Ovary (tissue), 9 donors: ENCODE measurements around the gene HOXA11. TPM values are rescaled to one million over a fixed set of nuclear protein-coding genes. Genes with fewer than 3 reads are reported as not detected.

ENCODE experiments used
- DNase-seq, 5 donors: peaks; one replicate each; pipeline ENCODE4 v3.0.0-alpha.2; 2019 to 2020
- H3K27ac ChIP-seq, 2 donors: fragments of 200-600 bp; one replicate each; pipeline versions ENCODE4 v1.5.1 to v1.8.0; 2019 to 2022
- H3K27me3 ChIP-seq: fragments of 200-600 bp; one replicate; pipeline ENCODE4 v1.8.0; 2022
- H3K36me3 ChIP-seq: fragments of 200-600 bp; sonication (generic); one replicate; pipeline ENCODE4 v1.5.1; 2019
- H3K4me1 ChIP-seq: one replicate; pipeline ENCODE4 v1.8.1; 2013; ENCODE audit warnings: mild to moderate bottlenecking, moderate library complexity; ENCODE audit not compliant: insufficient read depth
- H3K4me3 ChIP-seq: fragments of 200-600 bp; sonication (generic); one replicate; pipeline ENCODE4 v1.5.1; 2017
- H3K9me3 ChIP-seq, 2 donors: fragments of 200-600 bp in 1 of 2; sonication (generic) in 1 of 2; one replicate each; pipeline versions ENCODE4 v1.5.1 to v1.8.1; 2013 to 2019; ENCODE audit warnings: mild to moderate bottlenecking in 1 of 2, moderate library complexity in 1 of 2
- CTCF ChIP-seq, 3 donors: fragments of 450-650 bp in 2 of 3; fragments of 200-600 bp in 1 of 3; IDR thresholded peaks; one replicate each; pipeline versions ENCODE4 v1.5.1 to v1.8.0; 2016 to 2022; ENCODE audit warnings: antibody characterized with exemption in 3 of 3, mild to moderate bottlenecking in 1 of 3
- EP300 ChIP-seq: sonication (generic); formaldehyde crosslinking; IDR thresholded peaks from one replicate; pipeline ENCODE4 v1.6.1; 2017; ENCODE audit warnings: antibody characterized with exemption
- POLR2A ChIP-seq: fragments of 450-650 bp; IDR thresholded peaks from one replicate; pipeline ENCODE4 v1.6.1; 2017; ENCODE audit warnings: antibody characterized with exemption, mild to moderate bottlenecking, moderate library complexity
- WGBS, 3 donors: extraction: QIAGEN DNeasy Blood & Tissue Kit in 1 of 3; methylation state at CpG; one replicate each; pipeline versions ENCODE4 v1.1.5 to v1.1.7; 2013 to 2017; 5-methylcytosine and 5-hydroxymethylcytosine counted together
- intact Hi-C, 4 donors: fragments of 100-400 bp; cut with DNase I; formaldehyde crosslinking; loops; one replicate each; pipeline versions ENCODE4 v1.11.0 to v1.15.1; 2022 to 2023
- polyA plus RNA-seq, 2 donors: library from polyadenylated mRNA; stranded (reverse); fragments of 200-250 nt in 1 of 2; fragments of 350-450 nt in 1 of 2; fragmentation: Illumina TruSeq in 1 of 2; extraction: RNeasy Lipid Tissue Mini Kit (QIAGEN cat#74804) in 1 of 2; gene quantifications; one replicate each; pipeline ENCODE4 v1.2.3, GENCODE V29; 2013 to 2014
- total RNA-seq, 7 donors: library from RNA; depleted of rRNA in 2 of 7; stranded (reverse); fragments of >200 nt in 2 of 7; fragmentation: NEBNext Ultra II Directional in 3 of 7; extraction: Animal tissue kit (Norgen Biotek cat#: 25700) in 3 of 7; gene quantifications; one replicate each; pipeline versions ENCODE4 v1.1.0 to v1.2.4, GENCODE V29; 2016 to 2023
- donor health status: DM: no; HTN: no; CAD: no; lungs with moderate emphysema.
- donor health status: DM: no; HTN: no; CAD: no.
- donor health status: Bipolar disorder and iron deficiency.
- donor health status: DM: yes; HTN: yes; CAD: no.
- donor health status: DM: no; HTN: no; CAD: no.
- donor health status: DM: yes; HTN: yes; CAD: no.

HOXA11 gene
- total and polyA plus RNA-seq, 9 donors = 0.11 to 2.0 (median 0.91) TPM; not detected in 3

- Histone ChIP-seq H3K9me3 (peaks cover 0 to 10% of the 10 kb centered on the region in 2 donors), H3K4me3 (peak overlapping the region; percentile 74), H3K27me3 (no peaks in the 10 kb centered on the region), H3K36me3 (no peaks in the 10 kb centered on the region), H3K4me1 (peaks cover 5% of the 10 kb centered on the region), H3K27ac (no peak overlapping the region)
- 27 to 41% (median 33%) methylated on average over 25 to 28 of the region's 28 CpGs for WGBS, 3 donors
- intact Hi-C loops = no loop called here
- DNase-seq = peak in 2 of 5 donors; percentile 7 to 27
- TF ChIP-seq CTCF (IDR thresholded peaks at IDR 0.05) (no peak), EP300 (no peak), POLR2A (no peak)
Measured at GRCh38 chr7:27148031-27148755, 36.8 kb downstream of the HOXA11 start.

GRCh38 chr7:27147199-27148030 lies 37.6 kb downstream of the HOXA11 start, which contains the start of gene HOXA6:
Gene HOXA6, minus strand, starts transcription at chr7:27147774. Its CDS starts 25 bp downstream, at chr7:27147749.
- Histone ChIP-seq H3K9me3 (peaks cover 0 to 10% of the 10 kb centered on the region in 2 donors), H3K4me3 (peak within 1 kb of the TSS; percentile 74), H3K4me1 (peaks cover 5% of the 10 kb centered on the region), H3K27ac (no peak within 1 kb of the TSS), H3K36me3 (no peaks in the 10 kb centered on the region), H3K27me3 (no peaks in the 10 kb centered on the region)
- TF ChIP-seq EP300 (no peak), CTCF (IDR thresholded peaks at IDR 0.05) (no peak), POLR2A (no peak)
- DNase-seq = peak in 3 of 5 donors; percentile 9 to 45 (median 35)
- WGBS, 3 donors = 10 to 14% (median 13%) methylated on average over 43 to 63 of the region's 63 CpGs
- intact Hi-C loops = no loop called here

- no peaks in the 10 kb centered on the region for H3K27me3 ChIP-seq
- 70 to 72% (median 71%) methylated on average over 5 of the region's 5 CpGs for WGBS, 3 donors
- peaks cover 0 to 7% of the 10 kb centered on the region in 2 donors for H3K9me3 ChIP-seq
- TF ChIP-seq POLR2A (no peak), CTCF (IDR thresholded peaks at IDR 0.05) (no peak), EP300 (no peak)
- no peak overlapping the region for H3K27ac ChIP-seq
- intact Hi-C loops = no loop called here
- no peaks in the 10 kb centered on the region for H3K36me3 ChIP-seq
- H3K4me1 ChIP-seq = peaks cover 5% of the 10 kb centered on the region
- no peak overlapping the region for H3K4me3 ChIP-seq
- DNase-seq = no peak
Measured at GRCh38 chr7:27146491-27147198, 38.4 kb downstream of the HOXA11 start.

- no peak for DNase-seq
- Histone ChIP-seq H3K36me3 (no peaks in the 10 kb centered on the region), H3K9me3 (peaks cover 0 to 6% of the 10 kb centered on the region in 2 donors), H3K27ac (no peak overlapping the region), H3K27me3 (no peaks in the 10 kb centered on the region), H3K4me3 (no peak overlapping the region), H3K4me1 (peaks cover 1% of the 10 kb centered on the region)
- TF ChIP-seq CTCF (IDR thresholded peaks at IDR 0.05) (no peak), EP300 (no peak), POLR2A (no peak)
- 55 to 74% (median 56%) methylated on average over 11 of the region's 11 CpGs for WGBS, 3 donors
- intact Hi-C loops = no loop called here
Measured at GRCh38 chr7:27145914-27146412, 39.1 kb downstream of the HOXA11 start.
